Stimulated activated CD4-positive, alpha-beta T cell treated with anti-CD3 and anti-CD28 coated beads, Interleukin-1b, Interleukin-23, amount 100 ng/mL, for 24 hours (primary cell): ENCODE data around the gene SEC61A1.

Experiments used
- DNase-seq, 4 experiments: peaks; one replicate each; pipeline ENCODE4 v3.0.0-alpha.2; 2020; ENCODE audit warnings: low read depth in 4 of 4, low spot score in 1 of 4

SEC61A1 gene

DNA sequence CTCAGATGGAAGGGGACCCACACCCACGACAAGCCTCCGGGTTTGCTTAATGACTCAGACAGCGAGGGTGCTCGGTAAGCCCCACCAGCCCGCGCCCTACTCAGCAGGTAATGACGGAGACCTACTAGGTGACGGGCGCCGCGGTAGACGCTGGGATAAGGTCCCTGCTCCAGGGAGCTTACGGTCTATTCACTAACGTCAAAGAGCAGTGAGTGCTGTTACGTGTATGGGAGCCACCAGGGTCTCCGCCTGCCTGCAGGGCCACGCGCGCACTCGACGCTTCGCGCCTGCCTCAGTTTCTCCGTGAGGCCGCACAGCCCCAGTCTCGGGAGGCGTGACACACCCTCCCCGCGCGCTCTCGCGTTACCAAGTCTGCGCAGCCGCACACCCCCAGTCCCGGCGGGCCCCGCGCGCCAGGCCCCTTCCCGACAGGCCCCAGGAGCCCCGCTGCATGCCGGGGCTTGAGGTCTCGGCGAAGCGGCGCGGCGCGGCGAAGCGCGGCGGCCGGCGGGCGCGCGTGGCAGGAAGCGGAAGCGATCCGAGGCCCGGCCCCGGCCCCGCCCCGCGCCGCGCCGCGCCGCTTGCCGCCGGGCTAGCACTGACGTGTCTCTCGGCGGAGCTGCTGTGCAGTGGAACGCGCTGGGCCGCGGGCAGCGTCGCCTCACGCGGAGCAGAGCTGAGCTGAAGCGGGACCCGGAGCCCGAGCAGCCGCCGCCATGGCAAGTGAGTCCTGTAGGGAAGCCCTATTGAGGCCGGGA, at the start of gene SEC61A1:
TSS of gene SEC61A1 (plus strand) at position 601 of the 758 bp plus-strand sequence. CDS start at position 717, 116 bp downstream.
- DNase-seq, result peak; percentile 88 to 94 (median 91)

- DNase-seq, result no peak
Measured at GRCh38 chr3:128004661-128005060, 47.6 kb upstream of the SEC61A1 start.

DNA sequence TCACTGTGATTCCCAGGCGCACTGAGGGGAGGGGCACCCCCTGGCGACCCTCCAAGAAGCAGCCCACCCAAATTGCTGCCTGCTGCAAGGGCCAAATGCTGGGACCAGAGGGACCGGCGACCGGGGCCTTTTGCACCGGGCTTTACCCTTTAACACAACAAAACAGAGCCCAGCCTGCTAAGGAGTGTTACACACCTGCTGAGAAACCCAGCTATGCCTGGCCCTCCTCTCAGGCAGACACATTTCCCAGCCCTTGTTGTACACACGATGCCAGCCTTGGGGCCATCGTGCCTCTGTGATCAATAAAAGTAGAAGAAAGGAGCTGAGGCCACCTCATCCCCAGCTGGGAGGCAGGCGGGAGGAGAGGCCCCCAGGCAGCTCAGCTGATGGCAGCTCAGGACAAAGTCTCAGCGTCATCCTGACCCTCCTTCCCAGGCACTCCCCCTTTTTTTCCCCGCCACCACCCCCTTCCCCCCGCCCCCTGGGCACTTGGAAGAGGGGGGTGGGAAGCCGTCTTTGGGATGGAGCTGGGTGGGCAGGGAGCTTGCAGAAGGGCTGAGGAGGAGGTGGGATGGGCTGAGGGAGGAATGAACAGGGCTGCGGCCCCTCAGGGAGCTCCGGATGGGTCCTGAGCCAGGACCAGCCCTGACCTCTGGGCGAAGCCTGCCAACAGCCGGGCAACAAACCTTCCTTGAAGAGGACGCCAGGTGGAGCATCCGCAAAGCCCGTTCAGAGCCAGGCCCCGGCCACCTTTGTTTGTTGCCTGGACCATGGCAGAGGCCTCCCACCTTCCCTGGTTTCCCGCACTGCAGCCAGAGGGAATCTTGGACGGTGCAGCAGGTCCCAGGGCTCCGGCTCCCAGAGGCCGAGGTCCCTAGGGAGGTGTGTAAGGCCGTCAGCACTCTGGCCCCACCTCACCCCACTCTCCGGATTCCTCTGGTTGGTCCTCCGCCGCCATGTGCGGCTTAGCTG, 45.9 kb upstream of the SEC61A1 start:
- no peak for DNase-seq

GRCh38 chr3:128007033-128007424, 45.2 kb upstream of the SEC61A1 start:
- DNase-seq, result no peak

- DNase-seq, result no peak
Measured at GRCh38 chr3:128009952-128010846, 42.0 kb upstream of the SEC61A1 start.

DNA sequence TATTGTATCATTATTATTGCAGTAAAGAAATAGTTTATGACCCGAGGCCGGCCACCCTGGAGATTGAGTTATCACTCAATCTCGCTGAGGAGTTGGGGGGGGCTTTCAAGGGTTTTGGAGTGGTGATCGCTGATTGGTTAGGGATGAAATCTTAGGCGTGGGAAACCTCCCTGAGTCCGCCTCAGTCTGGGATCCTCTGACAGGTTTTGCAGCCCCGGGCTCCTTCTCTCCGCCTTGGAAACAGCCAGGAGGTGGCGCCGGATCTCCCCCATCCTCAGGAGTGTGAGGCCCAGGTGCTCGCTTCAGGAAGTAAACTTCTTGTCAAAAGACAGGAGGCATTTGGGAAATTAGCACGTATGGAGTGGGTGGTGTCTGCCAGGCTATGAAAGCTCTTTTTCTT, 41.1 kb upstream of the SEC61A1 start:
- DNase-seq, result no peak

DNA sequence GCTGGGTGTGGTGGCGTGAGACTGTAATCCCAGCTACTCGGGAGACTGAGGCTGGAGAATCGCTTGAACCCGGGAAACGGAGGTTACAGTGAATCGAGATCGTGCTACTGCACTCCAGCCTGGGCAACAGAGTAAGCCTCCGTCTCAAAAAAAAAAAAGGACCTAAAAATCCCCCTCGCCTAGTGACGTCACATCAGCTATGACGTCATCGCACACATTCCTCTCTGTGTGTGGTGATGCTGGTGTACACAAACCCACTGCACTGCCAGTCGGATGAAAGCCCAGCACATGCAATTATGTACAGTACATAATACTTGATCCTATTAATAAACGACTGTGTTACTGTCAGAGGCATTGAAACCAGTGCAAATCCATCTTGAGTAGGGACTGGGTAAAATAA, 40.2 kb upstream of the SEC61A1 start:
- no peak for DNase-seq

GRCh38 chr3:128014548-128014947, 37.7 kb upstream of the SEC61A1 start:
- DNase-seq, result no peak

DNA sequence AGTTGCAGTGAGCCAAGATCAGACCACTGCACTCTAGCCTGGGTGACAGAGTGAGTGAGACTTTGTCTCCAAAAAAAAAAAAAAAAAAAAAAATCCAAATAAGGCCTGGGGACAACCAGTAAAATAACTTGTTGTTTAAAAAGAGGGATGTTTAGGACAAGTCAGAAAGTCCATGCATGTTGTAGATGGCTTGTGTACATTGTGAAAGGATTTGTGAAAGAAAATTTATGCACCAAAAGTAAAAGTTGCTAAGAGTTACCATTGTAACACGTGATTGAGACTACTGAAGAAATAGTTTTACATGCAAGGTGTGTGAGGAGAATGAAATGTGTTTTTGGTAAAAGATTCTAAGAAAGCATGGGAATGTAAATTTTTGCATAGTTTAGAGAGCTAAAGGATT, 35.7 kb upstream of the SEC61A1 start:
- DNase-seq, result no peak

DNA sequence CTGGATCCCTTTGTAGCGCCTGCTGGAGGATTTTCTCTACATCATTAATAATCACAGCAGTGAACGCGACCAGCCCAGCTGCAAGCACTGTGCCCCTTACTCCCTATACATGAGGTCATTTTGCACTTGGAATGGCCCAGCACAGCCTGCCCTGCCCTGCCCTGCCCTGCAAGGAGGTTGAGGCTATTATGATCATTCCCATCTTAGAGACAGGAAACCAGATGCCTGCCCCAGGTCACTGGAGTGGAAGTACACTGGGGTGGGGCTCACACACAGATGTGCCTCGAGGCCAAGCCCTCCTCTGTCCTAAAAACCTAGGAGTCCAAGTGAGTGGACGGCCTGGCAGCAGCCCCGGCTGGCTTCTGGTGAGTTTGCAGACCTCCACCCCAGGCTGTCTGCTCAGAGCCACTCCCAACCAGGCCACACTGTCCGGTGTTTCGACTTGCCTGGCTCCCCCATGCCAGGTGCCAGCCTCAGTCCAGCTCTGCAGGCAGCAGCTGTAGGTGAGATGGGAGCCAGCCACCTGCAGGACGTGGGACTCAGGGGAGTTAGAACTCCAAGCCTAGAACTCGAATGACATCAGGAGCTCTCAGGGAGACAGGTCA, 30.4 kb upstream of the SEC61A1 start:
- no peak for DNase-seq

- DNase-seq, result no peak
Measured at GRCh38 chr3:128033102-128033501, 19.1 kb upstream of the SEC61A1 start.

DNA sequence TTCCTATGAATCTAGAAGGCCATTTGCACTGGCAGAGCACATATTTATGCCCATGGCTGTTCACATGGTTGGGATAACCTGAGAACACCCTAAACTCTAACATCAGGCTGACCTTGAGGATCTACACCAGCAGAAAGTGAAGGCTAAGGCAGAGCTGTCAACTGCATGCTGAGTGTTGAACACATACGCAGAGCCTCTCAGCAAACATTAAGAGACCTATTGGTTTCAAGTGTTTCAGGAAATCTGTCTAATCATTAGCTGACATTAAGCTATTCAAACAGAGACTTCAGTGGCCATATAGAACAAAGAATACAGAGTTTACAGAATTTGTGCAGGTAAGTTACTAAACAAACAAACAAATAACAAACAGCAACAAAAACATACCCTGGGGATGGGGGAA, 16.1 kb upstream of the SEC61A1 start:
- no peak for DNase-seq

DNA sequence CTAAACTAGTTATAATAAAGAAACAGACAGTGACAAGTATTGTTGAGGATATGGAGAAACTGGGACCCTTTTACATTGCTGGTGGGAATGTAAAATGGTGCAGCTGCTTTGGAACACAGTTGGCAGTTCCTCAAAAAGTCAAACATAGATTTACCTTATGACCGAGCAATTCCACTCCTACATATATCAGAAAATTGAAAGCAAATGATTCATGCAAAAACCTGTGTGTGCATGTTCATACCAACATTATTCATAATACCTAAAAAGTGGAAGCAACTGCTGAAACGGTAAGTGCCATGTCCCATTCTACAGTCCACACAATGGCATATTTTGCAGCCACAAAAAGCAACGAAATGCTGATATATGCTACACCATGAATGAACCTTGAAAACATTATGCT, 12.2 kb upstream of the SEC61A1 start:
- DNase-seq, result no peak

- no peak for DNase-seq
Measured at GRCh38 chr3:128040660-128041059, 11.6 kb upstream of the SEC61A1 start.

DNA sequence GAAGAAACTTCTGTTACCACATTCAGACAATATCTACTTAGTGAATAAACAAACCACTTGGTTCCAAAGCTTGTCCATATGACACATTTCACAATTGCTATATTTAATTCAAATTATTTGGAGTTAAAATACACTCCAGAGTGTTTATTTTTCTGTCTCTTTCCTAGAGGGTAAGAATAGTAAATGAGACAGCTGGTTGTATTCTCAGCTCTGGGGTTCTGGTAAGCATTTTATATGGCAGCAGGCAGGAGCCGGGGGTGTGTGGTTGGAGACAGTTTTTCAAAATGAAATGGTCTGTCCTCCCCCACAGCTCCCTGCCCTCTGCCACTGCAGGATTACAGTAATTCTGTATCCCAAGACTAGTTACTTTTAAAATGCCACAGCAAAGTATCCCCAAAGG, 10.9 kb upstream of the SEC61A1 start:
- no peak for DNase-seq

GRCh38 chr3:128050597-128050996, 1.6 kb upstream of the SEC61A1 start:
- DNase-seq, result no peak

DNA sequence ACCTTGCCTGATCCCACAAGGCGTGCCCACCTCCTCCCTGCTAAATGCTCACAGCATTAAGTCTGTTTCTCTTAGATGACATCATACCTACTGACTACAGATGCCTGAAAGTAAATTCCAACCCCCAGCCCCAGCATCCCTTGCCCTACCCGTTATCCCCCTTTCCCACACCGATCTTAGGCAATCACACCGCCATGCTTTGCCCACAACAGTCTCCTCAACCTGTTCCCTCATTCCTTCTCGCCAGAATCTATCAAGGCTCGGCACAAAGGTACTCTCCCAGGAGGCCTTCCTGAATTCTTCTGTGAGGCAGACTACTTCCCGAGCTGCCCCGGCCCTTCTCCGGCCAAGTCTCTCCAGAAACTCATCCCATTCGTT, 789 bp upstream of the SEC61A1 start:
- DNase-seq, result no peak

- no peak for DNase-seq
Measured at GRCh38 chr3:128052595-128053351, 536 bp downstream of the SEC61A1 start.

DNA sequence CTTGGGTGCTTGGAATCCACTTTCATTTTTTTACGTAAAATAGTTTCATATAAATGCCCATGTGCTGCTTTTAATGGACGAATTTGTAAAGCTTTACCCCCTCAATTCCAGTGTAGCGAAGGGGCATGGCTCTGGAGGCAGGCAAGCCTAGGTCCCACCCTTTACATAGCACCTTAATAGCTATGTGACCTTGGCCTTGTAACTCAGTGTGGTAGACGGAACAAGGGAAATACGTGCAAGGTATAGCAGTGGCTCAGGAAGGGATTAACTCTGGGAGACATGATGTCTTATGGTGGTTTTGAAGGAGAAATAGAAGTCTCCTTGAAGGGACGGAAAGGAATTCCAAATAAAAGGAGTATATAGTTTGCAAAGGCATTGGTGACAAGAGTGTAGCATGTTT, 1.4 kb downstream of the SEC61A1 start:
- no peak for DNase-seq

- DNase-seq, result no peak
Measured at GRCh38 chr3:128054367-128054766, 2.1 kb downstream of the SEC61A1 start.
